ENCODE results near the gene TPRKB.
"Not testable (repeated sequence)": the region's sequence is repeated elsewhere in the genome, so short reads cannot be mapped to it uniquely, and the experiment has no call there.

TPRKB gene

GRCh38 chr2:73739101-73739500 lies 2.0 kb upstream of the TPRKB start:
- DNase-seq (ENCODE audit: low read depth in 2 of 2) = no peak

GRCh38 chr2:73736378-73736777 lies 767 bp downstream of the TPRKB start:
- DNase-seq (ENCODE audit: low read depth in 2 of 2) = no peak

DNA sequence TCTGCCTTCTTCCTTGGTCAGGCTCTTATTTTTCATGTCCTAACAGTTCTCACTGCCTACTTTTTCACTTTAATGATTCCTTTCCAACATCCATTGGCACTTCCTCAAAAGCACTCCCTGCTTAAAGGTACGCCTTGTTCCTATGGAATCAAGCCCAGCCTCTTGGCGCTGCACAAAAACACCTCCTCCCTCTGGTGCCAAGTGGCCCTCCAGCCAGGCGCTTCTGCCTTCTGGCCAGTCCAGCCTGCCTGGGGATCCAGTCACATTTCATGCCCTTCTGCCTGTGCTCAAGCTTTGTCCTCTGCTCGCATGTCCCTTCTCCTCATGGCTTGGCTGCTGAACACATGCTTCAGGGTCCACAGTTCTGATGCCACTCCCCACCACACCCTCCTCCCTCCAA lies 6.3 kb downstream of the TPRKB start:
- DNase-seq (ENCODE audit: low read depth in 2 of 2) = no peak

DNA sequence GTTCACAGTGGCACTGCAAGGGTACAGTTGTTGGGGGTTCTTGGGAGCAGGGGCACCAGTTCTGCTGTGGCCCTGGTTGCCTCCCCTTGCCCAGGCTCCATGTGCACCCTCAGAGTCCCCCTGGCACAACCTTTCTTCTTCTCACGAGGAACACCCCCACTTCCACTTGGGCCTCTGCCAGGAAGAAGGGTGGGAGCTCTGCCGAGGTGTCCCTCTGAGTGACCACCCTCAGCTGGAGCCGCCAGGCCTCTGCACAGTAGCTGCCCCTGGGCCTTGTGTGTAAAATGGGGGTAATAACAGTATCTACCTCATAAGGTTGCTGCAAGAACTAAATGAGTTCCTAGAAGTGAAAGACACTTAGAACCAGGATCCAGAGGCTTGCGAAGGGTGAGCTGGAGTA lies 8.4 kb downstream of the TPRKB start:
- DNase-seq (ENCODE audit: low read depth in 2 of 2) = no peak

GRCh38 chr2:73728043-73728442 lies 9.1 kb downstream of the TPRKB start:
- no peak for DNase-seq (ENCODE audit: low read depth in 2 of 2)

DNA sequence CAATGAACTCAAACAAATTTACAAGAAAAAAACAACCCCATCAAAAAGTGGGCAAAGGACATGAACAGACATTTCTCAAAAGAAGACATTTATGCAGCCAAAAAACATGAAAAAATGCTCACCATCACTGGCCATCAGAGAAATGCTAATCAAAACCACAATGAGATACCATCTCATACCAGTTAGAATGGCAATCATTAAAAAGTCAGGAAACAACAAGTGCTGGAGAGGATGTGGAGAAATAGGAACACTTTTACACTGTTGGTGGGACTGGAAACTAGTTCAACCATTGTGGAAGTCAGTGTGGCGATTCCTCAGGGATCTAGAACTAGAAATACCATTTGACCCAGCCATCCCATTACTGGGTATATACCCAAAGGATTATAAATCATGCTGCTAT lies 10.5 kb downstream of the TPRKB start:
- not testable (repeated sequence) for DNase-seq (ENCODE audit: low read depth in 2 of 2)

DNA sequence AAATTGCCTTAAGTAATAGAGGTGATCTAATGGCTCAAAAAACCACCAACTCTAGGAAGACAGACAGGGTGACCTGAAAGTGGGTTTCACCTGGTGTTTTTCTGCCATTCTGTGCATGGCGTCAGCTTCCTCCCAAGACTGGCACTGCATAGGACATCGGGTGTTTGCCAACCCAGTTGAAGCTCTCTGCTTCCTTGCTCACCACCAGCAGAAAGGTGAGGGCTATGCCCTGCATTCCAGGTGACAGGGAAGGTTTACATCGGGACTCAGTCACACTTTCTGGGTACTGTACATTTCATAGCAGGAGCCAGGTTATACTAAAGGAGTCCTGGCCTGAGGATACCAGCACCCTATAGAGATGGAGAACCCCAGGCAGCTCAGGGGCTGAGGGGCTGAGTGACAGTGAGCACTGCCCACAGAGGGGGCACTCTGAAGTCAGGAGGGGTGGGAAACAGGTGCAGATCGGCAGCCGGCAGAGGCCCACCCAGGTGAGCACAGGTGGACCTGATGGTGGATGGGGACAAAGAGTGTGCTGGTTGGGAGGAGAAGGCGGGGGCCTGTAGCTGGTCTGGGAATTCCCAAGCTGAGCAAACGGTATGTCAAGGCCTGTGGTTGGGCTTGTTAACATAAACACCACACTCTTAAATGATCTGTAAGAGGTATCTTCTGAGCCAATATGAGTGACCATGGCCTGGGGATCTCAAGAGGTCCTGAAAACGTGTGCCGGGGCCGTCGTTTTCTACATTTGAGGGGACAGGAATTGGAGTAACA lies 18.1 kb downstream of the TPRKB start:
- DNase-seq (ENCODE audit: low read depth in 2 of 2) = no peak

DNA sequence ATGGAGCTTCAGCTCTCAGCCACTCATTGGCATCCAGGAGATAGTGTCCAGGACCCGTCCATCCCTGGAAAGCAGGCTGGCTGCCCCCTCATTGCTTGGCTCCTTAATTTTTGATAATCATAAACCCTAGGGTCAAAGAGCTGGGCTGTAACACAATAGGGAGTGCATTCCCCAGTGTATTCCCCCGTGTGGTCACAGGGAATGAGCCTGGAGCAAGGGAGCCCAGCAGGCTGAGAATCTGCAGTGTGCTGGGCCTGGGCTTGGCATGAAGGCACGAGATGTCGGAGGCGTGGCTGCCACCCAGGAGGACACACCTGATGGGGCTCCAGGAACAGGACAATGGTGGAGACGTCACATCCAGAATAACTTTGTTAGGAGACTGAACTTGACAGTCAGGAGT lies 18.7 kb downstream of the TPRKB start:
- no peak for DNase-seq (ENCODE audit: low read depth in 2 of 2)

DNA sequence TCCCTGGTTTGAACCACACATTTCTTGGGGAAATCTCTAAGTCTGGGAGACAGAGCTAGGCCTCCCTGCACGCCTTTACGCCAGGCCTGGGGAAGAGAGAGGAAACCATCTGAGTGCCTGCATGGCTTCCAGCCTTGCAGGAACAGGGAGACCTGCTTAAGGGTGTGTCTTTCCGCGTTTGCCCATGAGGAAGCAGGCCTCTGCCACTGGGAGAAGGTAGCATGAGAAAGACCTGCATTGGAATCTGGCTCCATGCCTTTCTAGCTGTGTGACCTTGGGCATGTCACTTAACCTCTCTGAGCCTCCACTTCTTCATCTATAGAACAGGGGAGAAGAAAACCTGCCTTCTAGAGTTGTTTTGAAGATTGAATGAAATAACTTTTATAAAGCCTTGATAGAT lies 19.4 kb downstream of the TPRKB start:
- DNase-seq (ENCODE audit: low read depth in 2 of 2) = not testable (repeated sequence)

GRCh38 chr2:73717251-73717606 lies 19.9 kb downstream of the TPRKB start:
- DNase-seq (ENCODE audit: low read depth in 2 of 2) = no peak

DNA sequence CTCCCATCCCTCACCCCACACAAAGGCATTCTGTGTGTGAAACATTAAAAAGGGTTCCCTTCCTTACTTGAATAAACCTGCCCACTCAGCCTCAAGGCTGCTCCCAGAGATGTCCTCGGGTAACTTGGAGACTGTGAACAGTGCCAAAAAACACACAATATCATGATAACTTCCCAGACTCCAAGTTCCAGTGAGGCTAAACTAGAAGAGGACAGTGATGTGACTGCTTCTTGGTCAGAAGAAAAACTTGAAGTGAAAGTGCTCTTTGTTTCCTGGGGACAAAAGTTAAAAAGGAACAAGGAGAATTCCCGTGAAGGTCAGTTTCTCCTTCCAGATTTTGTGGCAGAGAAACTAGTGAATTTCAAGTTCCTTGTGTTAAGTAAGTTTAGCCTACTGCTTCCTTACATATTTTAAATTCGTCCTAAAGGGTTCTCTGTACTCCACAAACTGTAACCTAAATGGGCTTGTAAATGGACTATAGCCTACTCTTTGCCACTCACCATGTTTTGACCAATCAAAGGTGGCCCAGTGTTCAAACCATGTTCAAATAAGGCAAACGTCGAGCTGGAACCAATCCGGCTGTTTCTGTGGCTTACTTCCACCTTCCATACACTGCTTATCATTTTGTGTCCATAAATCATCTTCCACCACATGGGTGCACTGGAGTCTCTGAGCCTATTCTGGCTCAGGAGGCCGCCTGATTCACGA lies 20.4 kb downstream of the TPRKB start:
- no peak for DNase-seq (ENCODE audit: low read depth in 2 of 2)

- no peak for DNase-seq (ENCODE audit: low read depth in 2 of 2)
Observed at GRCh38 chr2:73714091-73714490, 23.1 kb downstream of the TPRKB start.

DNA sequence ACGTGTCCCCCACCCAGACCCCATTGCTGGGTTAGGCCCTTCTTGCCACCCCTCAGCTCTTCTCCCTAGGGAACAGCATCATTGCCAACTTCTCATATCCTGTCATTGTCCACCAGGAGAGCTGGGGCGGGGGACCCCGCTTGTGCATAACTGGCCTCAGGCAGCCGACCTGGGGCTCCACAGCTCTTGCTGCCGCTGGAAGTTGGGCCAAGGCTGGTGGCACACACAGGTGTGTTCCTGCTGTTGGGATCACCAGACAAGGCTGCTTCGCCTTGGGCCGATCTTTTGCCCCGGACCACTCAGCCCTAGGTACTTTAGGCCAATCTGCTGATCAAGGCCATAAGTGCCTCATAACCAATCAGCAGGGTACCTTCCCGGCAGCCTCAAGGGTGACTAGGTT lies 28.6 kb downstream of the TPRKB start:
- no peak for DNase-seq (ENCODE audit: low read depth in 2 of 2)

- no peak for DNase-seq (ENCODE audit: low read depth in 2 of 2)
Observed at GRCh38 chr2:73707636-73708035, 29.5 kb downstream of the TPRKB start.

- DNase-seq (ENCODE audit: low read depth in 2 of 2) = no peak
Observed at GRCh38 chr2:73707058-73707457, 30.1 kb downstream of the TPRKB start.

DNA sequence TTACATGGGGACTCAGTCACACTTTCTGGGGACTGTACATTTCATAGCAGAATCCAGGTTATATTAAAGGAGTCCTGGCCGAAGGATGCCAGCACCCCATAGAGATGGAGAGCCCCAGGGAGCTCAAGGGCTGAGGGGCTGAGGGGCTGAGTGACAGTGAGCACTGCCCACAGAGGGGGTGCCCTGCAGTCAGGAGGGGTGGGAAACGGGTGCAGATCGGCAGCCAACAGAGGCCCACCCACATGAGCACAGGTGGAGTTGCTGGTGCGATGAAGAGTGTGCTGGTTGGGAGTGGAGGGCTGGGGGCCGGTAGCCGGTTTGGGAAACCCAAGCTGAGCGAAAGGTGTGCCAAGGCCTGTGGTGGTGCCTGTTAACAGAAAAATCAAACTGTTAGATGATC lies 32.1 kb downstream of the TPRKB start:
- DNase-seq (ENCODE audit: low read depth in 2 of 2) = no peak

GRCh38 chr2:73704285-73704684 lies 32.9 kb downstream of the TPRKB start:
- no peak for DNase-seq (ENCODE audit: low read depth in 2 of 2)

DNA sequence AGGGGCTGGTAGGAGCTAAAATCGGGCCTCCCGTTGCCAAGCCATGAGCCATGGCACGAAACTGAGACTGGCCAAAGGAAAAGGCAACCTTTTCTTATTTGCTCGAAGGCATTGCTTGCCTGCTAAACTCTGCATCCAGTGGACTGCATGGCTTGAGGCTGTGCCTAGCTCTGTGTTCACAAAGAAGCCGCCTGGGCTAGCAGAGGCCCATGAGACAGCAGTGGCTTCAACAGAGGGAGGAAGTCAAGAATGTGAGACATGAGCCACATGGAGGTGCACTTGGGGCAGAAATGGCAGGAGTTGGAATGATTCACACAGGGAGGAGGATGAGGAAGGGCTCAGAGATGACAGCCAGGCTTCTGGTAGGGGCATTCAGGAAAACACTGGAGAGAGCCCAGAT lies 33.5 kb downstream of the TPRKB start:
- DNase-seq (ENCODE audit: low read depth in 2 of 2) = no peak

- not testable (repeated sequence) for DNase-seq (ENCODE audit: low read depth in 2 of 2)
Observed at GRCh38 chr2:73702852-73703493, 34.2 kb downstream of the TPRKB start.

DNA sequence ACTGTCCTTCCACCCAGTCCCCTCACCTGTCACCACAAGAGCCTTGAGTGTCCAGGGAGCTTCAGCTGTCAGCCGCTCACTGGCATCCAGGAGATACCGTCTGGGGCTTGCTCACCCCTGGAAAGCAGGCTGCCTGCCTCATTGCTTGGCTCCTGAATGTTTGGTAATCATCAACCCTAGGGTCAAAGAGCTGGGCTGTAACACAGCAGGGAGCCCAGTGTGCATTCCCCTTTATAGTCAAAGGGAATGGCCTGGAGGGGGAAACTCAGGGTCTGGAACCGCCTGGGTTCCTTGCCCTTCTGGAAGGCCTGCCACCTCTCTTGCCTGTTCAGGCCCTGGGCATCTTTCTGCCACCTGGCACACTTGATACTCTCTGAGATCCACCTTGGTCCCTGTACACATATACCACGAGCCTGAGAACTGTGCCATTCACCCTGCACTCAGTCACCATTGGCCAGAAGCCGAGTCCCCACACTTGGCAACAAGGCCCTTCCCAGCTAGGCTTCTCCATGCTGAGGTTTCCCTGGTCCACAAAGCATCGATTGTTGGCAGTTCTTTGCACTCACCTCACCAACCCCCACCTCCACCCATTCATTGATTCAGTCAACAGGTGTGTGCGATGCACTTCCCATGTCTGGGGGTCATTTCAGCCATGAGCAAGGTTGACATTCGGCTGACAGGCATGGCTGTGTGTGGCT lies 35.0 kb downstream of the TPRKB start:
- DNase-seq (ENCODE audit: low read depth in 2 of 2) = no peak

DNA sequence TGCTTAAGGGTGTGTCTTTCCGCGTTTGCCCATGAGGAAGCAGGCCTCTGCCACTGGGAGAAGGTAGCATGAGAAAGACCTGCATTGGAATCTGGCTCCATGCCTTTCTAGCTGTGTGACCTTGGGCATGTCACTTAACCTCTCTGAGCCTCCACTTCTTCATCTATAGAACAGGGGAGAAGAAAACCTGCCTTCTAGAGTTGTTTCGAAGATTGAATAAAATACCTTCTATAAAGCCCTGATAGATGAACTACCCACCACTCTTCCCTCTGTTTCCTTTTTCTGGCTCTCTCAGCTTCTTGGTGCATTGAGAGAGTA lies 35.7 kb downstream of the TPRKB start:
- DNase-seq (ENCODE audit: low read depth in 2 of 2) = not testable (repeated sequence)

DNA sequence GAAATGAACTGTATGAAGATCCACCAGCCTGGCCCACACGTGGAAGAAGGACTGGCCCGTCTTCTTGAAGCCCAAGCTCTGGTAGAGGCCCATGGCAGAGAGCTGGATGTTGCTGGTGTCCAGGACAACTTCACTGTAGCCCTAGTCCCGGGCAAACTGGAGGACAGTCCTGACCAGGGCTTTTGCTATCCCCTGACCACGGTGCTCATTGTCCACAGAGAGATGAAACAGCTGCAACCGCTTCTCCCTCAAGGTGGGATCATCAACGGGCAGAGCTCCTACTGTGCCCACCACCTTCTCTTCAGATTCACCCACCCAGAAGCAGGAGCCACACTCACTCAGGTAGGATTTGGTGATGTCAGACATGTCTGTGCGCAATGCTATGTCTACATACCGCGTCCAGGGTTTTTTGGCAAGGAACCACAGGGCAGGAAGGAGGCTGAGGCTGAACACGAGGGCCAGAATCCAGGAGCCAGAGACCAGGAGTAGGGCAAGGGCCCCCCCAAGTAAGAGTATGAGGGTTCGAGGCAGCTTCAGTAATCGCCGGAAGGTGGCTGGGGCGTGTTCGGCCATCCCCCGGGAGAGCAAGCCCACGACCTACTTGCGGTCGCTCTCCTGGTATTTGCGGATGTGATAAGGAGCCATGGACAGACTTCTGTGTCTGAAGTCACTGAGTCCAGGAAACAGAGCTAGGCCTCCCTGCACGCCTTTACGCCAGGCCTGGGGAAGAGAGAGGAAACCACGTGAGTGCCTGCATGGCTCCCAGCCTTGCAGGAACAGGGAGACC lies 36.3 kb downstream of the TPRKB start:
- DNase-seq (ENCODE audit: low read depth in 2 of 2) = no peak

All from activated CD4-positive, alpha-beta T cell treated with anti-CD3 and anti-CD28 coated beads for 24 hours (primary cell).